T-helper 1 cell treated with Interleukin-12 subunit alpha and Interleukin-12 subunit beta and Interleukin-4 antibody, amounts not matched to agents 30 μg/mL and 1 μg/mL, for 36 hours (primary cell): ENCODE data around the gene AP5Z1.

Source experiments
- H3K27ac Mint-ChIP-seq: one replicate; pipeline ENCODE4 v1.8.0; 2021; ENCODE audit warnings: mild to moderate bottlenecking, mixed read lengths
- H3K27me3 Mint-ChIP-seq: one replicate; pipeline ENCODE4 v1.8.0; 2021; ENCODE audit warnings: low read depth, mixed read lengths
- H3K36me3 Mint-ChIP-seq: one replicate; pipeline ENCODE4 v1.8.0; 2021; ENCODE audit warnings: low read depth, mixed read lengths
- H3K4me1 Mint-ChIP-seq: one replicate; pipeline ENCODE4 v1.8.0; 2021; ENCODE audit warnings: low read depth, mixed read lengths
- H3K4me3 Mint-ChIP-seq: one replicate; pipeline ENCODE4 v1.8.0; 2021; ENCODE audit warnings: mild to moderate bottlenecking, moderate library complexity, mixed read lengths
- H3K9me3 Mint-ChIP-seq: one replicate; pipeline ENCODE4 v1.8.0; 2021; ENCODE audit warnings: mixed read lengths

The AP5Z1 gene

GRCh38 chr7:4775250-4775847 lies at the start of gene AP5Z1:
AP5Z1 (plus strand) TSS chr7:4775623; CDS start chr7:4775716, 93 bp downstream.
- Mint-ChIP-seq H3K27ac (peak within 1 kb of the TSS; percentile 99), H3K9me3 (no peaks in the 10 kb centered on the region), H3K4me1 (peaks cover 29% of the 10 kb centered on the region), H3K27me3 (no peaks in the 10 kb centered on the region), H3K36me3 (peaks cover 17% of the 10 kb centered on the region), H3K4me3 (peak within 1 kb of the TSS; percentile 93)

- H3K4me1 Mint-ChIP-seq, result peaks cover 20% of the 10 kb centered on the region
Measured at GRCh38 chr7:4725850-4726450, 49.5 kb upstream of the AP5Z1 start.

GRCh38 chr7:4726566-4726965 lies 48.9 kb upstream of the AP5Z1 start:
- peak overlapping the region; percentile 57 for H3K27ac Mint-ChIP-seq
- H3K4me3 Mint-ChIP-seq, result peak overlapping the region; percentile 50

More at GRCh38 chr7:4725850-4726450, 49.5 kb upstream of the AP5Z1 start:
- peak overlapping the region; percentile 89 for H3K27ac Mint-ChIP-seq
- peak overlapping the region; percentile 87 for H3K4me3 Mint-ChIP-seq
- H3K36me3 Mint-ChIP-seq, result peaks cover 3% of the 10 kb centered on the region
- H3K27me3 Mint-ChIP-seq, result no peaks in the 10 kb centered on the region
- H3K9me3 Mint-ChIP-seq, result no peaks in the 10 kb centered on the region

GRCh38 chr7:4727914-4728705 lies 47.3 kb upstream of the AP5Z1 start:
- Mint-ChIP-seq H3K27ac (no peak overlapping the region), H3K4me3 (no peak overlapping the region), H3K4me1 (peaks cover 27% of the 10 kb centered on the region), H3K27me3 (no peaks in the 10 kb centered on the region), H3K36me3 (peaks cover 13% of the 10 kb centered on the region), H3K9me3 (no peaks in the 10 kb centered on the region)

More at GRCh38 chr7:4726566-4726965, 48.9 kb upstream of the AP5Z1 start:
- Mint-ChIP-seq H3K9me3 (no peaks in the 10 kb centered on the region), H3K36me3 (peaks cover 3% of the 10 kb centered on the region), H3K4me1 (peaks cover 23% of the 10 kb centered on the region), H3K27me3 (no peaks in the 10 kb centered on the region)

- H3K4me1 Mint-ChIP-seq, result peaks cover 34% of the 10 kb centered on the region
- no peaks in the 10 kb centered on the region for H3K9me3 Mint-ChIP-seq
- H3K4me3 Mint-ChIP-seq, result no peak overlapping the region
- H3K27ac Mint-ChIP-seq, result no peak overlapping the region
- H3K27me3 Mint-ChIP-seq, result no peaks in the 10 kb centered on the region
- H3K36me3 Mint-ChIP-seq, result peaks cover 16% of the 10 kb centered on the region
Measured at GRCh38 chr7:4729266-4729665, 46.2 kb upstream of the AP5Z1 start.

- no peaks in the 10 kb centered on the region for H3K27me3 Mint-ChIP-seq
- peaks cover 33% of the 10 kb centered on the region for H3K4me1 Mint-ChIP-seq
- no peaks in the 10 kb centered on the region for H3K9me3 Mint-ChIP-seq
- peak overlapping the region; percentile 31 for H3K27ac Mint-ChIP-seq
- H3K4me3 Mint-ChIP-seq, result no peak overlapping the region
- H3K36me3 Mint-ChIP-seq, result peaks cover 16% of the 10 kb centered on the region
Measured at GRCh38 chr7:4730276-4730675, 45.1 kb upstream of the AP5Z1 start.

GRCh38 chr7:4730971-4731370 lies 44.5 kb upstream of the AP5Z1 start:
- no peak overlapping the region for H3K4me3 Mint-ChIP-seq
- peaks cover 16% of the 10 kb centered on the region for H3K36me3 Mint-ChIP-seq
- peaks cover 32% of the 10 kb centered on the region for H3K4me1 Mint-ChIP-seq
- H3K27me3 Mint-ChIP-seq, result no peaks in the 10 kb centered on the region
- no peaks in the 10 kb centered on the region for H3K9me3 Mint-ChIP-seq
- H3K27ac Mint-ChIP-seq, result no peak overlapping the region

- H3K9me3 Mint-ChIP-seq, result no peaks in the 10 kb centered on the region
- no peak overlapping the region for H3K27ac Mint-ChIP-seq
- no peaks in the 10 kb centered on the region for H3K27me3 Mint-ChIP-seq
- peaks cover 14% of the 10 kb centered on the region for H3K36me3 Mint-ChIP-seq
- H3K4me3 Mint-ChIP-seq, result no peak overlapping the region
- peaks cover 31% of the 10 kb centered on the region for H3K4me1 Mint-ChIP-seq
Measured at GRCh38 chr7:4731803-4732202, 43.6 kb upstream of the AP5Z1 start.

GRCh38 chr7:4733936-4734528 lies 41.4 kb upstream of the AP5Z1 start:
- H3K9me3 Mint-ChIP-seq, result no peaks in the 10 kb centered on the region
- H3K4me3 Mint-ChIP-seq, result peak overlapping the region; percentile 61
- no peaks in the 10 kb centered on the region for H3K27me3 Mint-ChIP-seq
- H3K36me3 Mint-ChIP-seq, result peaks cover 18% of the 10 kb centered on the region
- H3K27ac Mint-ChIP-seq, result peak overlapping the region; percentile 64
- peaks cover 42% of the 10 kb centered on the region for H3K4me1 Mint-ChIP-seq

GRCh38 chr7:4734587-4735345 lies 40.7 kb upstream of the AP5Z1 start:
- H3K4me1 Mint-ChIP-seq, result peaks cover 49% of the 10 kb centered on the region
- no peaks in the 10 kb centered on the region for H3K27me3 Mint-ChIP-seq
- H3K36me3 Mint-ChIP-seq, result peaks cover 19% of the 10 kb centered on the region
- H3K27ac Mint-ChIP-seq, result no peak overlapping the region
- no peaks in the 10 kb centered on the region for H3K9me3 Mint-ChIP-seq
- H3K4me3 Mint-ChIP-seq, result peak overlapping the region; percentile 25

- peaks cover 47% of the 10 kb centered on the region for H3K4me1 Mint-ChIP-seq
- no peaks in the 10 kb centered on the region for H3K27me3 Mint-ChIP-seq
- H3K36me3 Mint-ChIP-seq, result peaks cover 23% of the 10 kb centered on the region
- H3K9me3 Mint-ChIP-seq, result no peaks in the 10 kb centered on the region
- no peak overlapping the region for H3K4me3 Mint-ChIP-seq
- no peak overlapping the region for H3K27ac Mint-ChIP-seq
Measured at GRCh38 chr7:4737300-4737699, 38.1 kb upstream of the AP5Z1 start.

GRCh38 chr7:4738711-4739527 lies 36.5 kb upstream of the AP5Z1 start:
- Mint-ChIP-seq H3K27ac (peak overlapping the region; percentile 86), H3K36me3 (peaks cover 18% of the 10 kb centered on the region), H3K4me3 (peak overlapping the region; percentile 78), H3K4me1 (peaks cover 48% of the 10 kb centered on the region), H3K27me3 (no peaks in the 10 kb centered on the region), H3K9me3 (no peaks in the 10 kb centered on the region)

GRCh38 chr7:4739528-4739992 lies 35.9 kb upstream of the AP5Z1 start:
- peaks cover 50% of the 10 kb centered on the region for H3K4me1 Mint-ChIP-seq

More at GRCh38 chr7:4739528-4739992, 35.9 kb upstream of the AP5Z1 start:
- Mint-ChIP-seq H3K27me3 (no peaks in the 10 kb centered on the region), H3K27ac (peak overlapping the region; percentile 86), H3K9me3 (no peaks in the 10 kb centered on the region), H3K36me3 (peaks cover 21% of the 10 kb centered on the region), H3K4me3 (peak overlapping the region; percentile 78)
